GM12864 (cell line): ENCODE measurements around the gene PRCP.

Source experiments
- DNase-seq: peaks from one replicate; pipeline ENCODE4 v3.0.0-alpha.2; 2011; ENCODE audit warnings: low read depth
- H3K4me3 ChIP-seq: 2 replicates; pipeline ENCODE4 v1.5.1; 2011; ENCODE audit warnings: mild to moderate bottlenecking, low read depth, low read length, control low read depth
- CTCF ChIP-seq: IDR thresholded peaks from 2 replicates; pipeline ENCODE4 v1.5.1; 2011; ENCODE audit warnings: low read depth, mild to moderate bottlenecking, moderate library complexity, low read length, control low read depth, inconsistent platforms; ENCODE audit errors: missing control alignments

The PRCP gene

GRCh38 chr11:82830746-82831145 is 69.5 kb downstream of the PRCP start:
- no peak overlapping the region for H3K4me3 ChIP-seq
- no peak for DNase-seq
- TF ChIP-seq CTCF, result no peak

GRCh38 chr11:82829101-82829500 is 71.1 kb downstream of the PRCP start:
- TF ChIP-seq CTCF, result no peak
- H3K4me3 ChIP-seq, result no peak overlapping the region
- DNase-seq, result no peak

- no peak overlapping the region for H3K4me3 ChIP-seq
- TF ChIP-seq CTCF, result no peak
- DNase-seq, result no peak
Observed at GRCh38 chr11:82828472-82828871, 71.8 kb downstream of the PRCP start.

- TF ChIP-seq CTCF, result no peak
- H3K4me3 ChIP-seq, result no peak overlapping the region
- DNase-seq, result no peak
Observed at GRCh38 chr11:82826526-82826925, 73.7 kb downstream of the PRCP start.

GRCh38 chr11:82823647-82824619 is 76.3 kb downstream of the PRCP start:
- no peak overlapping the region for H3K4me3 ChIP-seq
- no peak for DNase-seq
- TF ChIP-seq CTCF, result no peak

GRCh38 chr11:82818409-82819043 is 81.7 kb downstream of the PRCP start:
- DNase-seq, result no peak
- TF ChIP-seq CTCF, result no peak
- H3K4me3 ChIP-seq, result no peak overlapping the region
